ENCODE results near the gene KIF6. TPM values are rescaled to one million over a fixed set of nuclear protein-coding genes. Genes with fewer than 3 reads are reported as not detected.
"Not testable (repeated sequence)": the region's sequence is repeated elsewhere in the genome, so short reads cannot be mapped to it uniquely, and the experiment has no call there.

KIF6 gene
- total RNA-seq, 4 donors from 2014 or later: not detected

GRCh38 chr6:39729945-39730344 lies 4.7 kb upstream of the KIF6 start:
- Histone ChIP-seq H3K4me3 (no peak overlapping the region), H3K27ac (no peak overlapping the region), H3K36me3 (no peaks in the 10 kb centered on the region), H3K9me3 (no peaks in the 10 kb centered on the region), H3K27me3 (no peaks in the 10 kb centered on the region), H3K4me1 (no peaks in the 10 kb centered on the region)
- intact Hi-C loops (cut with DNase I; ENCODE audit: low total_unique reads): no loop called here
- in situ Hi-C loops (cut with MboI; ENCODE audit: low sequenced_read_pairs in 4 of 4): no loop called here
- no peak for TF ChIP-seq CTCF (IDR thresholded peaks at IDR 0.05 in 4 of 5, conservative IDR thresholded peaks at IDR 0.05 in 1 of 5)
- TF ChIP-seq POLR2A (IDR thresholded peaks at IDR 0.05): no peak
- DNase-seq (no peak), ATAC-seq (no peak)

GRCh38 chr6:39725632-39725997 lies 407 bp upstream of the KIF6 start:
- Histone ChIP-seq H3K36me3 (no peaks in the 10 kb centered on the region), H3K27me3 (no peaks in the 10 kb centered on the region), H3K9me3 (no peaks in the 10 kb centered on the region), H3K4me3 (peak overlapping the region; percentile 72 to 84 (median 75)), H3K4me1 (no peaks in the 10 kb centered on the region), H3K27ac (peak overlapping the region; percentile 50 to 72 (median 58))
- in situ Hi-C loops (cut with MboI; ENCODE audit: low sequenced_read_pairs in 4 of 4): no loop called here
- intact Hi-C loops (cut with DNase I; ENCODE audit: low total_unique reads): loop anchor here (2.0 kb wide), 1 partner anchor 51 kb away; no protein-coding TSS in a partner anchor
- DNase-seq: no peak
- no peak for TF ChIP-seq CTCF (IDR thresholded peaks at IDR 0.05 in 4 of 5, conservative IDR thresholded peaks at IDR 0.05 in 1 of 5)
- no peak for TF ChIP-seq POLR2A (IDR thresholded peaks at IDR 0.05)
- ATAC-seq: no peak

GRCh38 chr6:39723350-39723749 lies 1.9 kb downstream of the KIF6 start:
- H3K27ac ChIP-seq; in situ Hi-C loops (cut with MboI; ENCODE audit: low sequenced_read_pairs in 4 of 4); intact Hi-C loops (cut with DNase I; ENCODE audit: low total_unique reads); H3K9me3 ChIP-seq; ATAC-seq; H3K36me3 ChIP-seq; H3K27me3 ChIP-seq; H3K4me3 ChIP-seq; H3K4me1 ChIP-seq; DNase-seq: not testable (repeated sequence)

GRCh38 chr6:39714802-39715201 lies 10.4 kb downstream of the KIF6 start:
- in situ Hi-C loops (cut with MboI; ENCODE audit: low sequenced_read_pairs in 4 of 4): no loop called here
- no peak for TF ChIP-seq POLR2A (IDR thresholded peaks at IDR 0.05)
- no peak for TF ChIP-seq CTCF (IDR thresholded peaks at IDR 0.05 in 4 of 5, conservative IDR thresholded peaks at IDR 0.05 in 1 of 5)
- Histone ChIP-seq H3K36me3 (no peaks in the 10 kb centered on the region), H3K9me3 (no peaks in the 10 kb centered on the region), H3K27me3 (no peaks in the 10 kb centered on the region), H3K4me1 (no peaks in the 10 kb centered on the region), H3K4me3 (no peak overlapping the region), H3K27ac (no peak overlapping the region)
- no peak for ATAC-seq
- no peak for DNase-seq
- intact Hi-C loops (cut with DNase I; ENCODE audit: low total_unique reads): no loop called here

GRCh38 chr6:39707962-39708683 lies 17.1 kb downstream of the KIF6 start:
- no peak for DNase-seq
- intact Hi-C loops (cut with DNase I; ENCODE audit: low total_unique reads): no loop called here

More at GRCh38 chr6:39707962-39708683, 17.1 kb downstream of the KIF6 start:
- no peak for ATAC-seq
- Histone ChIP-seq H3K36me3 (no peaks in the 10 kb centered on the region), H3K4me1 (no peaks in the 10 kb centered on the region), H3K27me3 (no peaks in the 10 kb centered on the region), H3K9me3 (no peaks in the 10 kb centered on the region), H3K27ac (no peak overlapping the region), H3K4me3 (no peak overlapping the region)
- TF ChIP-seq POLR2A (IDR thresholded peaks at IDR 0.05): no peak
- no peak for TF ChIP-seq CTCF (IDR thresholded peaks at IDR 0.05 in 4 of 5, conservative IDR thresholded peaks at IDR 0.05 in 1 of 5)
- in situ Hi-C loops (cut with MboI; ENCODE audit: low sequenced_read_pairs in 4 of 4): no loop called here

Measured in gastrocnemius medialis (tissue), 4 donors.